Mammary epithelial cell (primary cell): ENCODE data around the gene CLEC2D.

Experiments
- EZH2 ChIP-seq: IDR thresholded peaks from 2 replicates; pipeline ENCODE4 v1.6.1; 2012; ENCODE audit warnings: low read length, inconsistent platforms, borderline replicate concordance
- TF ChIP-seq, protein P1 (sequence below), 2 donors: IDR thresholded peaks in 1 of 2; conservative IDR thresholded peaks in 1 of 2; 2 replicates each; pipeline ENCODE4 v1.5.1; 2011 to 2012; ENCODE audit warnings: inconsistent platforms in 2 of 2, low read length in 2 of 2, mild to moderate bottlenecking in 2 of 2, control low read depth in 1 of 2, low read depth in 1 of 2; ENCODE audit not compliant: insufficient read depth in 1 of 2; ENCODE audit errors: extremely low read depth in 1 of 2

DNA sequence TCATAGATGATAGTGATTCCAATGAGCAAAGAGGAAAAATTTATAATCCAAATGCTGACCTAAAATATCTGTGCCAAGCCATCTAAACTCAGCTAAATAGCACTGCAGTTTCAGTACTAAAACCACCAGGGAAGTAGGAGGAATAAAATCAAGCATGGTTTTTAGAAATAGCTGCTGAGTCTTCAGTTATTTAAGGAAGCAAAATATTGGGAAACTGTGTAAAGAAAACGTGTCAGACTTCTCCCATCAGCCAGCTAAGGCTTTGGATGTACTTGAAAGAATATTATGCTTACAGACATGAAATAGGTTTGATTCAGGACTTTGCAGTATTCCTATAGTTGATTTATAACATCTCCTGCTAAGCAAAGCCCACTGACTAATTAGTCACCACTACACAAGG is 24.7 kb downstream of the CLEC2D start:
- TF ChIP-seq EZH2, result no peak
- TF ChIP-seq, protein P1, sequence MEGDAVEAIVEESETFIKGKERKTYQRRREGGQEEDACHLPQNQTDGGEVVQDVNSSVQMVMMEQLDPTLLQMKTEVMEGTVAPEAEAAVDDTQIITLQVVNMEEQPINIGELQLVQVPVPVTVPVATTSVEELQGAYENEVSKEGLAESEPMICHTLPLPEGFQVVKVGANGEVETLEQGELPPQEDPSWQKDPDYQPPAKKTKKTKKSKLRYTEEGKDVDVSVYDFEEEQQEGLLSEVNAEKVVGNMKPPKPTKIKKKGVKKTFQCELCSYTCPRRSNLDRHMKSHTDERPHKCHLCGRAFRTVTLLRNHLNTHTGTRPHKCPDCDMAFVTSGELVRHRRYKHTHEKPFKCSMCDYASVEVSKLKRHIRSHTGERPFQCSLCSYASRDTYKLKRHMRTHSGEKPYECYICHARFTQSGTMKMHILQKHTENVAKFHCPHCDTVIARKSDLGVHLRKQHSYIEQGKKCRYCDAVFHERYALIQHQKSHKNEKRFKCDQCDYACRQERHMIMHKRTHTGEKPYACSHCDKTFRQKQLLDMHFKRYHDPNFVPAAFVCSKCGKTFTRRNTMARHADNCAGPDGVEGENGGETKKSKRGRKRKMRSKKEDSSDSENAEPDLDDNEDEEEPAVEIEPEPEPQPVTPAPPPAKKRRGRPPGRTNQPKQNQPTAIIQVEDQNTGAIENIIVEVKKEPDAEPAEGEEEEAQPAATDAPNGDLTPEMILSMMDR (conservative IDR thresholded peaks at IDR 0.05 in 1 of 2, IDR thresholded peaks at IDR 0.05 in 1 of 2; ENCODE audit: extremely low read depth in 1 of 2, insufficient read depth in 1 of 2, low read depth in 1 of 2, low read length in 2 of 2), result no peak
